ENCODE data around the gene SPTBN4.

Gene SPTBN4

GRCh38 chr19:40607311-40608239 lies 140.8 kb downstream of the SPTBN4 start:
- DNase-seq = no peak

- DNase-seq = no peak
Measured at GRCh38 chr19:40608240-40608621, 141.4 kb downstream of the SPTBN4 start.

DNA sequence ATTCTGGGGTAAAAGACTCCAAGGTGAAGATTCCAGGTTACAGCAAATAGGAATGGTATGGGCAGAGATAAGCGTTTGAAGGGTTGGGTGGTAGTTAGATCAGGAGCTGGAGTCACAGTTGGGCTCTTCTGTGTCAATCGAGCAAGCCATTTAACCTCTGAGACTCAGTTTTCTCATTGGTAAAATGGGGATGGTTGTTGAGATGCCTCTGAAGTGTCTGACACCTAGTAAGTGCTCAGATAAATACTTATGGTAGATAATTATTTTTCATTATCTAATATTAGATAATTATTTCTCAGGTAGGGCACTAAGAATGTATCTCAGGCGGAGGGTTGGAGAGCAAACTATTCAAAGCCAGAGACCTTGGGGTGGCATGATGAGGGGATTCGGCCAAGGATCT lies 142.2 kb downstream of the SPTBN4 start:
- DNase-seq = no peak

DNA sequence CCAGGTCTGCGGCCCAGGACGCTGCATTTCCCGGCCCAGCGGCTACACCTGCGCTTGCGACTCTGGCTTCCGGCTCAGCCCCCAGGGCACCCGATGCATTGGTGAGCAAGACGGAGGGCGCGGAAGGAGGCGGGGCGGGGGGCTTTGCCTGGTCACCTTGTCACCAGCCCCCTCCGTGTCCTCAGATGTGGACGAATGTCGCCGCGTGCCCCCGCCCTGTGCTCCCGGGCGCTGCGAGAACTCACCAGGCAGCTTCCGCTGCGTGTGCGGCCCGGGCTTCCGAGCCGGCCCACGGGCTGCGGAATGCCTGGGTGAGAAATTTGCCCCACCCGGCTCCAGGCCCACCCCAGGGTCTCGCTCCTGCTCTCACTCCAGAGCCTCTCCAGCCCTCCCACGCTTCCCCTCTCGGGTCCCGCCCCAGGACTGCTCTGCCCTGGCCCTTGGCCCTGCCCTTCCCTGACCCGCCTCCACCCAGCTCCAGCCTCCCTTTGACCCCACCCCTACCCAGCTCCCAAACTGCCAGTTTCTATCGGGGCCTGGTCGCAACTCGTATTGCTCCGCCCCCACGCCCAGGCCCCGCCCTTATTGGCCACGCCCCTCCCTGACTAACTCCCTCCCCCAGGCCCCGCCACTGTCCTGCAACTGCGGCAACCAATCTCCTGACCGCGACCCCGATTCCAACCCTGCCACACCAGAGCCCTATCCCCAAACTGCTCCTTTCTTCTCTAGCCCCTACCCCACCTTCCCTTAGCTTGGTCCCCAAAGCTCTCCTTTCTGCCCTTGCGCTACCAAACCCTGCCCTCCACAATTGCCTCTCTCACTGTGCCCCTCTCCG lies 143.0 kb downstream of the SPTBN4 start:
- DNase-seq = peak; percentile 89

DNA sequence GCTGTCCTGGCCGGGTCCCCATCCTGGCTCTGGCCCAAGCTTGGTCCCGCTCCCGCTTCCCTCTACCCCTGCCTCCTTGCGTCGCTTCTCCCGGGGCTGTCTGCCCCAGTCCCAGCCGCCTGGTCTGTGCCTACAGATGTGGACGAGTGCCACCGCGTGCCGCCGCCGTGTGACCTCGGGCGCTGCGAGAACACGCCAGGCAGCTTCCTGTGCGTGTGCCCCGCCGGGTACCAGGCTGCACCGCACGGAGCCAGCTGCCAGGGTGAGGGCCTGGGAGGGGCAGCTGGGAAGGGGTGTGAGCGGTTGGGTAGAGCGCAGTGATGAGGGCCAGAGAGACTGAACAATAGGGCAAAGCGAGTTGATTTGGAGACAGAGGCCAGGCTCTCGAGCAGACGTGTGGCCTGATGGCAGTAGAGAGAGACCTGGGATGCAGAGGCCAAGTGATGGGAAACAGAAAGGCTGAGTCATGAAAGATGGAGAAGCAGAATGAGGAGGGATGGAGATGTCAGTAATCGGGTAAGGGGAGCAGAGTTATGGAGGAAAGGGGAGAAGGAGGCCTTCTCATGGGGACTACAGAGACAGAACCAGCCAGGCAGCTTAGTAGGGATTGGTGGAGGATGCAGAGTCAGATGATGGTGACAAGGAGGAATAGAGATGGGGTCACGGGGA lies 143.7 kb downstream of the SPTBN4 start:
- peak; percentile 78 for DNase-seq

DNA sequence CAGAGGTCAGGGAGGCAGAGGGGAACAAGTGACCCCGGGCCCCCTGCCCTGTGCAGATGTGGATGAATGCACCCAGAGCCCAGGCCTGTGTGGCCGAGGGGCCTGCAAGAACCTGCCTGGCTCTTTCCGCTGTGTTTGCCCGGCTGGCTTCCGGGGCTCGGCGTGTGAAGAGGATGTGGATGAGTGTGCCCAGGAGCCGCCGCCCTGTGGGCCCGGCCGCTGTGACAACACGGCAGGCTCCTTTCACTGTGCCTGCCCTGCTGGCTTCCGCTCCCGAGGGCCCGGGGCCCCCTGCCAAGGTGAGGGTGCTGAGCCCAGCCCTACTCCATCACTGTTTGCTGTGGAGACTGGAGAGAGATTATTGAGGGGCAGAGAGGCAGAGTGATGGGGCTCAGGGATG lies 144.3 kb downstream of the SPTBN4 start:
- DNase-seq = peak; percentile 47

GRCh38 chr19:40611900-40612698 lies 145.3 kb downstream of the SPTBN4 start:
- no peak for DNase-seq

GRCh38 chr19:40612831-40613689 lies 146.3 kb downstream of the SPTBN4 start:
- DNase-seq = peak; percentile 72

DNA sequence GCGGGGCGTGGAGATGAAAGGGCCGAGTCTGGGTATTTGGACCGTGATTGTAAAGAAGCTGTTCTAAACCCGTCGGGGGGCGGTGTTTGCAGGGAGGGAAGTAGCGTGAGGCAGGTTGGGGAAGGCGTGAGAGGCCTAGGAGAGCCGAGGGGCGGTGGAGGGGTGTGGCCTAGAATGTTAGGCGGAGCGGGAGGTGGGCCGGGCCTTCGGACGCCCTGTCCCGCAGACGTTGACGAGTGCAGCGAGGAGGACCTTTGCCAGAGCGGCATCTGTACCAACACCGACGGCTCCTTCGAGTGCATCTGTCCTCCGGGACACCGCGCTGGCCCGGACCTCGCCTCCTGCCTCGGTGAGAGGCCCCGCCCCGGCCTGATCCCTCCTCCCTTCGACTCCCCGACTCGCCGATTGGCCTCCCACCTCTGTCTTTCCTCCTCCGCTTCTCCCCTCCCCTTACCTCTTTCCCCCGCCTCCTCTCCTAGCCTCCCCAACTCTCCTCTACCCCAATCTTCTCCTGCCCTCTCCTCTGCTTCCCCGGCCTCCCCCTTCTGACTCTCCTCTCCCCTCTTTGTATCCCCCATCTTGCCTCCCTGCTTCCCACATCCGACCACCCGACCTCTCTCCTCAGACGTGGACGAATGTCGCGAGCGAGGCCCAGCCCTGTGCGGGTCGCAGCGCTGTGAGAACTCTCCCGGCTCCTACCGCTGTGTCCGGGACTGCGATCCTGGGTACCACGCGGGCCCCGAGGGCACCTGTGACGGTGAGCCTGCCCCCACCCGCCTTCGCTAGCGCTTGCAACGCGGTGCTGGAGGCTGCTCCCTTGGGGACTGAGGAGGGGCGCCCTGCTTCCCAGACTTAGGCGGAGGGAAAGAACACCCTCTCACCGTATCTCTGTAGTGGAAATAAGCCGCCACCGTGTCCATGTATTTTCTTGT lies 147.2 kb downstream of the SPTBN4 start:
- DNase-seq = peak; percentile 87

- peak; percentile 84 for DNase-seq
Measured at GRCh38 chr19:40614622-40615411, 148.0 kb downstream of the SPTBN4 start.

GRCh38 chr19:40616178-40616577 lies 149.4 kb downstream of the SPTBN4 start:
- DNase-seq = no peak

GRCh38 chr19:40616941-40617340 lies 150.1 kb downstream of the SPTBN4 start:
- no peak for DNase-seq

DNA sequence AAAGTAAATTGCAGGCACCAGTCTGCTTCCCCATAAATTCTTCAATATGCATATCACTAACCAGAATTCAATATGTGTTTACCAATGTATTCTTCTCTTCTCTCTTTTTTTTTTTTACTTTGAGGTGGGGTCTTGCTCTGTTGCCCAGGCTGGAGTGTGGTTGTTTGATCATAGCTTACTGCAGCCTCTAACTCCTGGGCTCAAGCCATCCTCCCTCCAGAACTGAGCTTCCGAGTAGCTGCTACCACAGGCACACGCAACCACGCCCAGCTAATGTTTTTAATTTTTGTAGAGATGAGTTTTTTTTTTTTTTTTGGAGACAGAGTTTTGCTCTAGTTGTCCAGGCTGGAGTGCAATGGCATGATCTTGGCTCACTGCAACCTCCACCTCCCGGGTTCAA lies 151.2 kb downstream of the SPTBN4 start:
- no peak for DNase-seq

- DNase-seq = no peak
Measured at GRCh38 chr19:40619333-40620160, 152.7 kb downstream of the SPTBN4 start.

- no peak for DNase-seq
Measured at GRCh38 chr19:40620161-40620485, 153.3 kb downstream of the SPTBN4 start.

DNA sequence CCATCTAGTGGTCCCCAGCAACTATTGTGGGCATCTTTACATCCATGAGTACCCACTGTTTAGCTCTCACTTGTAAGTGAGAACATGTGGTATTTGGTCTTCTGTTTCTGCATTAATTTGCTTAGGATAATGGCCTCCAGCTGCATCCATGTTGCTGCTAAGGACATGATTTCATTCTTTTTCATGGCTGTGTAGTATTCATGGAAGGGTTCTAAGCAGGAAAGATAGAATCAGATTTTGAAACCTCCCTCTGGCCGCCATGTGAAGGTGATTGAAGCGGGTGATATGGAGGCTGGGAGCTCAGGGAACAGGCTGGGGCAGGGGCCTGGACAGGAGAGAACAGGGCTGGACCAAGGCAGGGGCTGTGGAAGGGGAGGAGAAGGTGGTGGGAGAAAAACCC lies 154.5 kb downstream of the SPTBN4 start:
- no peak for DNase-seq

- DNase-seq = no peak
Measured at GRCh38 chr19:40621966-40622772, 155.4 kb downstream of the SPTBN4 start.

DNA sequence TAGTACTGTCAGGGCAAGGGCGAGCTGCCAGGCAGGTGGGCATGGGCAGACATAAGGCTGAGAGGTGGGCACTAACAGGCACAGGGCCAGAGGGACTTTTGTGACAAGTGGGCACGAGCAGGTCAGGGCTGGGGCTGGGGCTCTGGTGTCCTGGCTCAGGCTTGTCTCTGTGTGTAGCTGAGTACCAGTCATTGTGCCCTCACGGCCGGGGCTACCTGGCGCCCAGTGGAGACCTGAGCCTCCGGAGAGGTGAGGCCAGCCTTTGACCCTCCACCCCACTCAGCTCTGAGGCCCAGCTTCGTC lies 155.9 kb downstream of the SPTBN4 start:
- no peak for DNase-seq

All from CD4-positive, alpha-beta T cell treated with Interleukin-21 for 1 hour (primary cell).